Upper lobe of left lung (tissue), 4 donors: ENCODE data around the gene IGFL4.

Experiments used
- EP300 ChIP-seq, 4 donors: sonication (generic); formaldehyde crosslinking; IDR thresholded peaks; one replicate each; pipeline ENCODE4 v1.5.1; 2017; ENCODE audit warnings: antibody characterized with exemption in 4 of 4, control low read depth in 2 of 4
- POLR2A ChIP-seq, 4 donors: fragments of 450-650 bp; IDR thresholded peaks; one replicate each; pipeline ENCODE4 v1.5.1; 2016 to 2017; ENCODE audit warnings: antibody characterized with exemption in 4 of 4, mild to moderate bottlenecking in 2 of 4
- POLR2AphosphoS5 ChIP-seq, 2 donors: sonication (generic); formaldehyde crosslinking; IDR thresholded peaks; one replicate each; pipeline ENCODE4 v1.5.1; 2017; ENCODE audit warnings: antibody characterized with exemption in 2 of 2
- TF ChIP-seq, protein P1 (sequence below), 6 experiments: fragments of 450-650 bp in 4 of 6; fragments of 200-600 bp in 2 of 6; sonication (generic) in 2 of 6; IDR thresholded peaks; one replicate each; pipeline ENCODE4 v1.5.1; 2016 to 2019; ENCODE audit warnings: antibody characterized with exemption in 6 of 6

DNA sequence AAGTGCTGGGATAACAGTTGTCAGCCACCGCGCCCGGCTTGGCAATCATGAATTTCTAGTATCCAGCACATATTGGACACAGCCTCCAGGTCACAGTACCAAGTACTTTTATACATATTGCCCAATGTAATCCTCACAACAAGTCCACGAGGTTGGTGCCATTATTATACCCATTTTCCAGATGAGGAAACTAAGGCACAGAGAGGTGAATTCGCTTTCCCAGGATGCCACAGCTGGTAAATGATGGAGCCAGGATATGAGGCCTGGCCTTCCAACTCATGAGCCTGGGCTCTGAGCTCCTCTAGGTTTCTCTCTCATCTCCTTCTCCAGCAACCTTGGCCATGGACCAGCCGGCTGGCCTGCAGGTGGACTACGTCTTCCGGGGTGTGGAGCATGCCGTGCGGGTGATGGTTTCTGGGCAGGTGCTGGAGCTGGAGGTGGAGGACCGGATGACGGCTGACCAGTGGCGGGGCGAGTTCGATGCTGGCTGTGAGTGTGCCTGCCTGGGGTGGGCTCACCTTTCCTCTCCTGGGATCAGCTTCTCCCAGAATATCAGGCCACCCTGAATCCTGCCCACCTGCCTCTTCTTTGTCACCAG lies 38.0 kb downstream of the IGFL4 start:
- TF ChIP-seq, protein P1, sequence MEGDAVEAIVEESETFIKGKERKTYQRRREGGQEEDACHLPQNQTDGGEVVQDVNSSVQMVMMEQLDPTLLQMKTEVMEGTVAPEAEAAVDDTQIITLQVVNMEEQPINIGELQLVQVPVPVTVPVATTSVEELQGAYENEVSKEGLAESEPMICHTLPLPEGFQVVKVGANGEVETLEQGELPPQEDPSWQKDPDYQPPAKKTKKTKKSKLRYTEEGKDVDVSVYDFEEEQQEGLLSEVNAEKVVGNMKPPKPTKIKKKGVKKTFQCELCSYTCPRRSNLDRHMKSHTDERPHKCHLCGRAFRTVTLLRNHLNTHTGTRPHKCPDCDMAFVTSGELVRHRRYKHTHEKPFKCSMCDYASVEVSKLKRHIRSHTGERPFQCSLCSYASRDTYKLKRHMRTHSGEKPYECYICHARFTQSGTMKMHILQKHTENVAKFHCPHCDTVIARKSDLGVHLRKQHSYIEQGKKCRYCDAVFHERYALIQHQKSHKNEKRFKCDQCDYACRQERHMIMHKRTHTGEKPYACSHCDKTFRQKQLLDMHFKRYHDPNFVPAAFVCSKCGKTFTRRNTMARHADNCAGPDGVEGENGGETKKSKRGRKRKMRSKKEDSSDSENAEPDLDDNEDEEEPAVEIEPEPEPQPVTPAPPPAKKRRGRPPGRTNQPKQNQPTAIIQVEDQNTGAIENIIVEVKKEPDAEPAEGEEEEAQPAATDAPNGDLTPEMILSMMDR (IDR thresholded peaks at IDR 0.05), result no peak
- TF ChIP-seq POLR2A (IDR thresholded peaks at IDR 0.05), result no peak
- no peak for TF ChIP-seq EP300 (IDR thresholded peaks at IDR 0.05)
- TF ChIP-seq POLR2AphosphoS5 (IDR thresholded peaks at IDR 0.05), result no peak
